NB4 (cell line): ENCODE results near the gene EPB41L5.

Experiments
- POLR2A ChIP-seq: IDR thresholded peaks from 2 replicates; pipeline ENCODE4 v1.6.1; 2011; ENCODE audit warnings: mild to moderate bottlenecking; ENCODE audit not compliant: insufficient read length; ENCODE audit errors: extremely low read depth
- TF ChIP-seq, protein P1 (sequence below): IDR thresholded peaks from one replicate; pipeline ENCODE4 v1.5.1; 2012; ENCODE audit warnings: low read depth, low read length

- TF ChIP-seq POLR2A: no peak
- TF ChIP-seq, protein P1, sequence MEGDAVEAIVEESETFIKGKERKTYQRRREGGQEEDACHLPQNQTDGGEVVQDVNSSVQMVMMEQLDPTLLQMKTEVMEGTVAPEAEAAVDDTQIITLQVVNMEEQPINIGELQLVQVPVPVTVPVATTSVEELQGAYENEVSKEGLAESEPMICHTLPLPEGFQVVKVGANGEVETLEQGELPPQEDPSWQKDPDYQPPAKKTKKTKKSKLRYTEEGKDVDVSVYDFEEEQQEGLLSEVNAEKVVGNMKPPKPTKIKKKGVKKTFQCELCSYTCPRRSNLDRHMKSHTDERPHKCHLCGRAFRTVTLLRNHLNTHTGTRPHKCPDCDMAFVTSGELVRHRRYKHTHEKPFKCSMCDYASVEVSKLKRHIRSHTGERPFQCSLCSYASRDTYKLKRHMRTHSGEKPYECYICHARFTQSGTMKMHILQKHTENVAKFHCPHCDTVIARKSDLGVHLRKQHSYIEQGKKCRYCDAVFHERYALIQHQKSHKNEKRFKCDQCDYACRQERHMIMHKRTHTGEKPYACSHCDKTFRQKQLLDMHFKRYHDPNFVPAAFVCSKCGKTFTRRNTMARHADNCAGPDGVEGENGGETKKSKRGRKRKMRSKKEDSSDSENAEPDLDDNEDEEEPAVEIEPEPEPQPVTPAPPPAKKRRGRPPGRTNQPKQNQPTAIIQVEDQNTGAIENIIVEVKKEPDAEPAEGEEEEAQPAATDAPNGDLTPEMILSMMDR: no peak
These were observed 136.5 kb downstream of the EPB41L5 start for GRCh38 chr2:120149406-120149805.
